A549 treated with CORT108297 at 1 μM for 4 hours (cell line): ENCODE data around the gene PRKX. TPM values are rescaled to one million over a fixed set of nuclear protein-coding genes. Genes with fewer than 3 reads are reported as not detected.

Source experiments
- total RNA-seq: library from RNA; stranded (reverse); fragments of 200-300 nt; extraction: Qiagen RNA extraction; gene quantifications from 5 replicates; pipeline ENCODE4 v1.2.3, GENCODE V29; 2022

The PRKX gene
- 17.3 to 24.0 TPM (median 20.4 TPM) in 5 replicates for total RNA-seq

DNA sequence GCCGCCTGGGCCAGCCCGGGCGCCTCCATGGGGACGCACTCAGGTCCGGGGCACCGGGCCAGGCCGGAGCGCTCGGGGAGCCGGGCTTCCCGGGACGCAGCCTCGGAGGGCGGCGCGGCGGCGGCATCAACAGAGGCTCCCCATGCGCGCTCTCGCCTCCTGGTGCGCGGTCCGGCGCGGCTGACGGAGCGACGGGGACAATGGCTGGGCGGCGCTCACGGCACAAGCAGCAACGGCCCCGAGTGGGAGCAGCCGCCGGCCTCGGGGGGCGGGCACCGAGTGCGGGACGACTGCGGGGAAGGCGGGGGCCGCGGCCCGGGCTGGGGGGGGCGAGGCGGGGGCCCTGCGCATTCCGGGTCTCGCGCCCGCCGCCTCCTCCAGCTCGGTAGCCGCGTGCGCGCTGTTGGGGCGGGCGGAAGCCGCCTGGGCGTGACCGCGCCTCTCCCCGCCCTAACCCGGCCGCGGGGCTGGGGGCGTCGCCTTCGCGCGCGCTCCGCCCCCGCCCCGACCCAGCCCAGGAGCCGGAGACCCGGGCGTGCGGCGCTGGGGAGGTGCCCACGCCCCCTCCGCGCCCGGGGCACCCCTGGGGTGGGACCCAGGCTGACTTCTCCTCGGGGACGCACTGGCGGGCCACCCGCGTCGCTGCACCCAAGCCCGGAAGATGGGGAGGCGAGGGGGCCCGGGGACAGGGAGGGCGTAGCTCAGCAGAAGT, at the start of gene PRKX:
PRKX (minus strand) TSS at position 425 of the 712 bp plus-strand sequence; CDS start at position 29, 396 bp downstream.

